Endothelial cell of umbilical vein (primary cell): ENCODE data around the gene ZBP1. TPM values are rescaled to one million over a fixed set of nuclear protein-coding genes. Genes with fewer than 3 reads are reported as not detected.

Experiments used
- BruUV-seq: library from RNA; stranded (reverse); fragments of 400-500 nt; replicated peaks from 2 replicates; lab custom pipeline; 2021; lab: Mats Ljungman, UMichigan
- CTCF ChIA-PET: fragments of 300-600, 350-600 bp; sonication (Branson Sonifier 250); formaldehyde crosslinking; loops from one replicate; lab custom pipeline; 2021; ENCODE audit warnings: antibody characterized with exemption, inconsistent platforms; lab: Charles Lee
- POLR2A ChIA-PET: fragments of 300-600, 350-600 bp; sonication (Branson Sonifier 250); formaldehyde crosslinking; loops from one replicate; lab custom pipeline; 2021; ENCODE audit warnings: antibody characterized with exemption, inconsistent platforms; lab: Charles Lee
- DNase-seq: peaks from one replicate; pipeline ENCODE4 v3.0.0-alpha.2; 2011; ENCODE audit warnings: low read depth, low spot score
- FAIRE-seq: peaks from 2 replicates; lab custom pipeline; 2011; peaks lifted over from hg19 to GRCh38; lab: Jason Lieb, UNC
- H2AFZ ChIP-seq: 2 replicates; pipeline ENCODE4 v1.6.0; 2012; ENCODE audit warnings: low read depth, low read length, control low read depth, inconsistent platforms
- H3K27ac ChIP-seq: 2 replicates; pipeline ENCODE4 v1.5.1; 2011; ENCODE audit warnings: low read depth, mild to moderate bottlenecking, control low read depth, low read length, moderate library complexity; ENCODE audit not compliant: insufficient read depth
- H3K27me3 ChIP-seq, 2 experiments: 2 replicates each; pipeline versions ENCODE4 v1.6.0 to v1.6.1; 2011; ENCODE audit warnings: low read length in 2 of 2, mixed read lengths in 1 of 2; ENCODE audit not compliant: control insufficient read depth in 2 of 2, insufficient read depth in 2 of 2
- H3K36me3 ChIP-seq, 2 experiments: 2 replicates in 1 of 2; 3 replicates in 1 of 2; pipeline ENCODE4 v1.5.1; 2011; ENCODE audit warnings: low read length in 2 of 2, mild to moderate bottlenecking in 1 of 2, moderate library complexity in 1 of 2; ENCODE audit not compliant: control insufficient read depth in 2 of 2, insufficient read depth in 2 of 2; ENCODE audit errors: extremely low read depth in 1 of 2
- H3K4me1 ChIP-seq: 3 replicates; pipeline ENCODE4 v1.5.1; 2011; ENCODE audit warnings: mild to moderate bottlenecking, low read length; ENCODE audit not compliant: control insufficient read depth, insufficient read depth; ENCODE audit errors: extremely low read depth
- H3K4me2 ChIP-seq: 2 replicates; pipeline ENCODE4 v1.6.1; 2011; ENCODE audit warnings: low read length, control low read depth, mixed read lengths; ENCODE audit not compliant: insufficient read depth
- H3K4me3 ChIP-seq, 3 experiments: fragments of 200-600 bp in 1 of 3; sonication (generic), shearing (Covaris generic) in 1 of 3; replicated peaks in 1 of 3; 2 replicates each; pipeline ENCODE4 v1.5.1; 2011 to 2016; ENCODE audit warnings: control low read depth in 3 of 3, low read length in 3 of 3, mild to moderate bottlenecking in 2 of 3, inconsistent platforms in 1 of 3, low read depth in 1 of 3, moderate library complexity in 1 of 3; ENCODE audit not compliant: insufficient read depth in 1 of 3
- H3K79me2 ChIP-seq: 2 replicates; pipeline ENCODE4 v1.6.0; 2012; ENCODE audit warnings: low read length, inconsistent platforms; ENCODE audit not compliant: control insufficient read depth, insufficient read depth
- H3K9ac ChIP-seq: replicated peaks from 2 replicates; pipeline ENCODE3; 2011; ENCODE audit warnings: low read length, control low read depth; ENCODE audit not compliant: insufficient read depth; ENCODE audit errors: extremely low read depth
- H3K9me1 ChIP-seq: replicated peaks from 3 replicates; pipeline ENCODE4 v1.6.0; 2011; ENCODE audit warnings: mild to moderate bottlenecking, low read length; ENCODE audit not compliant: control insufficient read depth, insufficient read depth; ENCODE audit errors: extremely low read depth
- H3K9me3 ChIP-seq: replicated peaks from 2 replicates; pipeline ENCODE4 v1.5.1; 2012; ENCODE audit warnings: low read length, inconsistent platforms; ENCODE audit not compliant: control insufficient read depth, insufficient read depth
- H4K20me1 ChIP-seq: replicated peaks from 2 replicates; pipeline ENCODE3; 2011; ENCODE audit warnings: mild to moderate bottlenecking, low read length; ENCODE audit not compliant: control insufficient read depth, insufficient read depth; ENCODE audit errors: extremely low read depth
- EZH2 ChIP-seq: IDR thresholded peaks from 2 replicates; pipeline ENCODE4 v1.6.1; 2012; ENCODE audit warnings: borderline replicate concordance, low read depth, mild to moderate bottlenecking, moderate library complexity, low read length, inconsistent platforms; ENCODE audit not compliant: severe bottlenecking
- FOS ChIP-seq: IDR thresholded peaks from 2 replicates; pipeline ENCODE4 v1.6.1; 2011; ENCODE audit warnings: mild to moderate bottlenecking, low read length, moderate library complexity, borderline replicate concordance; ENCODE audit not compliant: insufficient read depth
- GATA2 ChIP-seq: IDR thresholded peaks from 2 replicates; pipeline ENCODE4 v1.7.0; 2011; ENCODE audit warnings: low read depth, mild to moderate bottlenecking, moderate library complexity, mixed read lengths, low read length; ENCODE audit not compliant: insufficient read length, insufficient read depth
- JUN ChIP-seq: IDR thresholded peaks from 2 replicates; pipeline ENCODE4 v1.6.1; 2011; ENCODE audit warnings: borderline replicate concordance, low read depth; ENCODE audit not compliant: insufficient read length, insufficient read depth
- MYC ChIP-seq: IDR thresholded peaks from one replicate; pipeline ENCODE4 v1.6.1; 2011; ENCODE audit warnings: mild to moderate bottlenecking, low read depth, low read length
- POLR2A ChIP-seq: IDR thresholded peaks from 2 replicates; pipeline ENCODE4 v1.6.1; 2012; ENCODE audit warnings: low read depth, mild to moderate bottlenecking, control low read depth, low read length
- POLR2AphosphoS5 ChIP-seq: IDR thresholded peaks from 2 replicates; pipeline ENCODE4 v1.6.1; 2012; ENCODE audit warnings: low read depth, mild to moderate bottlenecking, control low read depth, low read length, moderate library complexity; ENCODE audit not compliant: insufficient read depth
- dilution Hi-C: fragments of 300-500 bp; cut with MboI; formaldehyde crosslinking; loops from one replicate; pipeline ENCODE4 v1.15.0; 2019; ENCODE audit warnings: low sequenced_read_pairs; ENCODE audit not compliant: extremely low pct_ligation_motif_present
- intact Hi-C: fragments of 100-400 bp; cut with micrococcal nuclease; formaldehyde crosslinking; loops from one replicate; pipeline ENCODE4 v1.10.0; 2022
- polyA plus RNA-seq, 4 experiments: library from polyadenylated mRNA; depleted of rRNA in 3 of 4; stranded (reverse) in 3 of 4; unstranded in 1 of 4; fragments of >200 nt; gene quantifications; 2 replicates each; pipeline versions ENCODE4 v1.2.1 to v1.2.3, GENCODE V29; 2011 to 2012; ENCODE audit warnings: missing spikeins in 1 of 4
- total RNA-seq: library from RNA; stranded (reverse); gene quantifications from 2 replicates; pipeline ENCODE4 v1.2.3, GENCODE V29; 2021
- TF ChIP-seq, protein P1 (sequence below), 2 donors: IDR thresholded peaks; 1 replicate in 1 of 2; 2 replicates in 1 of 2; pipeline ENCODE4 v1.5.1; 2011; ENCODE audit warnings: low read length in 2 of 2, mild to moderate bottlenecking in 2 of 2, moderate library complexity in 2 of 2, control low read depth in 1 of 2, inconsistent platforms in 1 of 2, low read depth in 1 of 2; ENCODE audit not compliant: insufficient read depth in 1 of 2; ENCODE audit errors: extremely low read depth in 1 of 2
- TF ChIP-seq, protein P2 (sequence below): IDR thresholded peaks from 2 replicates; pipeline ENCODE4 v1.6.1; 2011; ENCODE audit not compliant: insufficient read depth, insufficient read length

The ZBP1 gene
- total and polyA plus RNA-seq, 2 donors (not counting 3 experiments of a cell fraction or from before 2014, with no cell fraction given): not detected

DNA sequence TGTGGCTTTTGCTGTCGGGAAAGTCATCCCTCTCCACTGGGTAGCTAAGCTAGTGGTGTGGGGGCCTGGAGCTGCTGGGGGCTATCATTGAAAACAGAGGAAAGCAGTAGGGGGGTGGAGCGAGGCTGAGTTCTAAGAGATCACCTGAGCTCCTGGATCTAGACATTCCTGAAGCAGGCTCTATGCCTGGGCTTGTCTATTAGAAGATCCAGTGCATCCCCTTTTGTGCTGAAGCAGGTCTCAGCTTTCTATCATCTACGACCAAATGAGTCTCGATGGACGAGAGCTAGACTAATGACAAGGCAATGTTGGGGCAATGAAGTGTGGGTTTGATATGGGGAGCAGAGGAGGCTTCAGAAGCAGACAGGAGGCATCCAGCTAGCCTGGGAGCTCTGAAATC is 18.5 kb downstream of the ZBP1 start:
- Histone ChIP-seq H3K27me3 (peaks cover 2% of the 10 kb centered on the region in 2 experiments), H3K9me3 (no peaks in the 10 kb centered on the region), H3K4me3 (no peak overlapping the region), H3K79me2 (no peaks in the 10 kb centered on the region), H4K20me1 (no peaks in the 10 kb centered on the region), H2AFZ (no peak overlapping the region), H3K9ac (no peak overlapping the region), H3K4me1 (no peaks in the 10 kb centered on the region), H3K27ac (no peak overlapping the region), H3K36me3 (no peaks in the 10 kb centered on the region), H3K9me1 (no peaks in the 10 kb centered on the region), H3K4me2 (no peak overlapping the region)
- no peak for TF ChIP-seq GATA2
- TF ChIP-seq, protein P1, sequence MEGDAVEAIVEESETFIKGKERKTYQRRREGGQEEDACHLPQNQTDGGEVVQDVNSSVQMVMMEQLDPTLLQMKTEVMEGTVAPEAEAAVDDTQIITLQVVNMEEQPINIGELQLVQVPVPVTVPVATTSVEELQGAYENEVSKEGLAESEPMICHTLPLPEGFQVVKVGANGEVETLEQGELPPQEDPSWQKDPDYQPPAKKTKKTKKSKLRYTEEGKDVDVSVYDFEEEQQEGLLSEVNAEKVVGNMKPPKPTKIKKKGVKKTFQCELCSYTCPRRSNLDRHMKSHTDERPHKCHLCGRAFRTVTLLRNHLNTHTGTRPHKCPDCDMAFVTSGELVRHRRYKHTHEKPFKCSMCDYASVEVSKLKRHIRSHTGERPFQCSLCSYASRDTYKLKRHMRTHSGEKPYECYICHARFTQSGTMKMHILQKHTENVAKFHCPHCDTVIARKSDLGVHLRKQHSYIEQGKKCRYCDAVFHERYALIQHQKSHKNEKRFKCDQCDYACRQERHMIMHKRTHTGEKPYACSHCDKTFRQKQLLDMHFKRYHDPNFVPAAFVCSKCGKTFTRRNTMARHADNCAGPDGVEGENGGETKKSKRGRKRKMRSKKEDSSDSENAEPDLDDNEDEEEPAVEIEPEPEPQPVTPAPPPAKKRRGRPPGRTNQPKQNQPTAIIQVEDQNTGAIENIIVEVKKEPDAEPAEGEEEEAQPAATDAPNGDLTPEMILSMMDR (IDR thresholded peaks at IDR 0.05; ENCODE audit: extremely low read depth in 1 of 2, insufficient read depth in 1 of 2, low read depth in 1 of 2, low read length in 2 of 2): no peak
- no peak for DNase-seq
- CTCF ChIA-PET: interaction anchor here (0.7 to 6.3 kb wide), 6 partner anchors 32 to 608 kb away, joined by 3 to 48 read pairs (median 5); no protein-coding TSS in a partner anchor
- BruUV-seq: no TSS peak
- POLR2A ChIA-PET: no interaction called here
- intact Hi-C loops (no loop called here), dilution Hi-C loops (no loop called here)
- FAIRE-seq: no peak

DNA sequence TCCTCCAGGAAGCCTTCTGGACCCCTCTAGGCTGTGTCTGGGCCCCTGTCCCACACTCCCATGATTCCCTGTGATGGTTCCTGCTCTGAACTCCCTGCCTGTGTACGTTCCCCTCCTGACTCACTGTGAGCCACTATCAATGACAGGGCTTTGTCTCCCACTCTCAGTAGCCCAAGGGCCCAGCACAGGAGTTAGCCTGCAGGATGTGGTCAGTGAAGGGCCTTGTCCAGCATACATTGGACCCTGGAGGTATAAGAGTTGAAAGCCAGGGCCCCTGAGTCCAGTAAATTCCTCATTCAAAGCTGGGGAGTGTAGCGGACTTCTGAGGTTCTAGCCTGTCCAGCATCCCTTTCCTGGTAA is 19.0 kb downstream of the ZBP1 start:
- intact Hi-C loops: no loop called here
- no peaks in the 10 kb centered on the region for H3K4me1 ChIP-seq
- ChIA-PET POLR2A (no interaction called here), CTCF (interaction anchor here (0.7 to 6.3 kb wide), 6 partner anchors 32 to 609 kb away, joined by 3 to 48 read pairs (median 5); no protein-coding TSS in a partner anchor)
- no peaks in the 10 kb centered on the region for H3K9me3 ChIP-seq
- dilution Hi-C loops: no loop called here
- no peak for TF ChIP-seq FOS
- TF ChIP-seq MYC: no peak
- no peak for TF ChIP-seq EZH2
- TF ChIP-seq, protein P2, sequence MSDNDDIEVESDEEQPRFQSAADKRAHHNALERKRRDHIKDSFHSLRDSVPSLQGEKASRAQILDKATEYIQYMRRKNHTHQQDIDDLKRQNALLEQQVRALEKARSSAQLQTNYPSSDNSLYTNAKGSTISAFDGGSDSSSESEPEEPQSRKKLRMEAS: no peak
- no peak for TF ChIP-seq POLR2A
- TF ChIP-seq, protein P1 (IDR thresholded peaks at IDR 0.05; ENCODE audit: extremely low read depth in 1 of 2, insufficient read depth in 1 of 2, low read depth in 1 of 2, low read length in 2 of 2): no peak
- no peak for TF ChIP-seq POLR2AphosphoS5
- TF ChIP-seq GATA2: no peak
- TF ChIP-seq JUN: no peak
- H3K4me3 ChIP-seq: no peak overlapping the region
- FAIRE-seq: no peak
- BruUV-seq: no TSS peak
- H4K20me1 ChIP-seq: no peaks in the 10 kb centered on the region
- H3K79me2 ChIP-seq: no peaks in the 10 kb centered on the region
- no peak overlapping the region for H3K27ac ChIP-seq
- H3K27me3 ChIP-seq: peaks cover 2% of the 10 kb centered on the region in 2 experiments
- DNase-seq: no peak
- H3K9me1 ChIP-seq: no peaks in the 10 kb centered on the region
- no peak overlapping the region for H3K4me2 ChIP-seq
- no peak overlapping the region for H2AFZ ChIP-seq
- H3K9ac ChIP-seq: no peak overlapping the region
- H3K36me3 ChIP-seq: no peaks in the 10 kb centered on the region
